Stomach (tissue), 9 donors: ENCODE measurements around the gene DOCK4. TPM values are rescaled to one million over a fixed set of nuclear protein-coding genes. Genes with fewer than 3 reads are reported as not detected.

Experiments
- DNase-seq, 2 donors: peaks; one replicate each; pipeline versions ENCODE4 v3.0.0 to v3.0.0-alpha.2; 2013 to 2019
- H3K27ac ChIP-seq, 5 donors: fragments of 200-600 bp in 4 of 5; sonication (generic) in 4 of 5; one replicate each; pipeline ENCODE4 v1.5.1; 2013 to 2019; ENCODE audit warnings: mild to moderate bottlenecking in 1 of 5, moderate library complexity in 1 of 5
- H3K27me3 ChIP-seq, 3 donors: fragments of 200-600 bp; sonication (generic); one replicate each; pipeline ENCODE4 v1.5.1; 2017 to 2019; ENCODE audit warnings: mixed run types in 1 of 3
- H3K36me3 ChIP-seq, 4 donors: fragments of 200-600 bp; sonication (generic); 1 replicate in 3 of 4; 2 replicates in 1 of 4; pipeline ENCODE4 v1.5.1; 2016 to 2019
- H3K4me1 ChIP-seq, 4 donors: fragments of 200-600 bp; sonication (generic); one replicate each; pipeline ENCODE4 v1.5.1; 2016 to 2019
- H3K4me3 ChIP-seq, 4 donors: fragments of 200-600 bp; sonication (generic) in 3 of 4; one replicate each; pipeline ENCODE4 v1.5.1; 2016 to 2019; ENCODE audit warnings: mild to moderate bottlenecking in 1 of 4
- H3K9me3 ChIP-seq, 4 donors: fragments of 200-600 bp; sonication (generic); one replicate each; pipeline ENCODE4 v1.5.1; 2016 to 2019
- CTCF ChIP-seq, 7 experiments: fragments of 450-650 bp in 4 of 7; fragments of 200-600 bp in 3 of 7; sonication (generic) in 3 of 7; IDR thresholded peaks; one replicate each; pipeline ENCODE4 v1.5.1; 2016 to 2019; ENCODE audit warnings: antibody characterized with exemption in 7 of 7, control low read depth in 2 of 7, mild to moderate bottlenecking in 1 of 7
- EP300 ChIP-seq: sonication (generic); formaldehyde crosslinking; IDR thresholded peaks from one replicate; pipeline ENCODE4 v1.6.1; 2017; ENCODE audit warnings: antibody characterized with exemption
- POLR2A ChIP-seq, 4 donors: fragments of 450-650 bp; IDR thresholded peaks; one replicate each; pipeline ENCODE4 v1.6.1; 2016; ENCODE audit warnings: antibody characterized with exemption in 4 of 4, control low read depth in 2 of 4, mild to moderate bottlenecking in 1 of 4, moderate library complexity in 1 of 4
- POLR2AphosphoS5 ChIP-seq, 3 donors: sonication (generic); formaldehyde crosslinking; IDR thresholded peaks; one replicate each; pipeline ENCODE4 v1.6.1; 2016; ENCODE audit warnings: antibody characterized with exemption in 3 of 3
- WGBS, 5 donors: extraction: QIAGEN DNeasy Blood & Tissue Kit in 3 of 5; methylation state at CpG; one replicate each; pipeline versions ENCODE4 v1.1.5 to v1.1.7; 2013 to 2018; 5-methylcytosine and 5-hydroxymethylcytosine counted together
- intact Hi-C: fragments of 100-400 bp; cut with DNase I; formaldehyde crosslinking; loops from one replicate; pipeline ENCODE4 v1.15.1; 2023; ENCODE audit warnings: low total_unique reads
- polyA plus RNA-seq, 3 donors: library from polyadenylated mRNA; stranded (reverse); fragments of 200-250 nt; gene quantifications; one replicate each; pipeline ENCODE4 v1.2.3, GENCODE V29; 2013
- total RNA-seq, 5 donors: library from RNA; depleted of rRNA; stranded (reverse); fragments of >200 nt; gene quantifications; one replicate each; pipeline versions ENCODE4 v1.1.0 to v1.2.3, GENCODE V29; 2014 to 2016
- donor health status: healthy with polysubstance abuse.
- donor health status: Bipolar disorder and iron deficiency.
- donor health status: healthy.

DOCK4 gene
- total and polyA plus RNA-seq, 8 donors, result 1.1 to 54.9 (median 16.4) TPM

GRCh38 chr7:112084520-112084971 is 121.7 kb downstream of the DOCK4 start:
- H3K9me3 ChIP-seq, result no peaks in the 10 kb centered on the region
- H3K27ac ChIP-seq, result peak overlapping the region in 3 of 5 donors; percentile 19 to 72 (median 58)
- no peaks in the 10 kb centered on the region for H3K27me3 ChIP-seq
- peak; percentile 31 to 60 for DNase-seq
- peaks cover 0 to 20% (median 8%) of the 10 kb centered on the region in 4 donors for H3K4me1 ChIP-seq
- TF ChIP-seq CTCF (IDR thresholded peaks at IDR 0.05), result no peak
- TF ChIP-seq POLR2AphosphoS5 (IDR thresholded peaks at IDR 0.05), result no peak
- no peak for TF ChIP-seq EP300
- no peak for TF ChIP-seq POLR2A (IDR thresholded peaks at IDR 0.05)
- H3K36me3 ChIP-seq, result no peaks in the 10 kb centered on the region
- intact Hi-C loops, result no loop called here
- WGBS, 5 donors, result 8 to 36% (median 22%) methylated on average over 3 of the region's 3 CpGs
- no peak overlapping the region for H3K4me3 ChIP-seq

GRCh38 chr7:112083776-112084355 is 122.3 kb downstream of the DOCK4 start:
- Histone ChIP-seq H3K4me3 (no peak overlapping the region), H3K27ac (peak overlapping the region in 2 of 5 donors; percentile 58 to 72), H3K4me1 (peaks cover 0 to 26% (median 11%) of the 10 kb centered on the region in 4 donors), H3K27me3 (no peaks in the 10 kb centered on the region), H3K9me3 (no peaks in the 10 kb centered on the region), H3K36me3 (no peaks in the 10 kb centered on the region)
- 88 to 95% (median 92%) methylated on average over 7 of the region's 7 CpGs for WGBS, 5 donors
- TF ChIP-seq POLR2A (IDR thresholded peaks at IDR 0.05) (no peak), EP300 (no peak), POLR2AphosphoS5 (IDR thresholded peaks at IDR 0.05) (no peak), CTCF (IDR thresholded peaks at IDR 0.05) (no peak)
- DNase-seq, result no peak
- intact Hi-C loops, result no loop called here

GRCh38 chr7:112082306-112082705 is 123.9 kb downstream of the DOCK4 start:
- Histone ChIP-seq H3K36me3 (no peaks in the 10 kb centered on the region), H3K4me1 (peaks cover 0 to 26% (median 12%) of the 10 kb centered on the region in 4 donors), H3K27ac (peak overlapping the region in 2 of 5 donors; percentile 73 to 78), H3K27me3 (no peaks in the 10 kb centered on the region), H3K9me3 (no peaks in the 10 kb centered on the region), H3K4me3 (no peak overlapping the region)
- TF ChIP-seq CTCF (IDR thresholded peaks at IDR 0.05) (no peak), POLR2AphosphoS5 (IDR thresholded peaks at IDR 0.05) (no peak), EP300 (no peak), POLR2A (IDR thresholded peaks at IDR 0.05) (no peak)
- WGBS, 5 donors, result 80 to 90% (median 83%) methylated on average over 7 of the region's 7 CpGs
- intact Hi-C loops, result no loop called here
- DNase-seq, result no peak

- Histone ChIP-seq H3K4me1 (peaks cover 0 to 23% (median 11%) of the 10 kb centered on the region in 4 donors), H3K27ac (peak overlapping the region in 4 of 5 donors; percentile 42 to 78 (median 60)), H3K36me3 (no peaks in the 10 kb centered on the region), H3K9me3 (no peaks in the 10 kb centered on the region), H3K27me3 (no peaks in the 10 kb centered on the region), H3K4me3 (no peak overlapping the region)
- intact Hi-C loops, result no loop called here
- 83 to 97% (median 94%) methylated on average over 4 of the region's 4 CpGs for WGBS, 5 donors
- no peak for DNase-seq
- TF ChIP-seq CTCF (IDR thresholded peaks at IDR 0.05) (no peak), POLR2AphosphoS5 (IDR thresholded peaks at IDR 0.05) (peak in 1 of 3 donors; percentile 6), EP300 (no peak)
These were observed 124.4 kb downstream of the DOCK4 start for GRCh38 chr7:112081778-112082177.
